HepG2 (cell line): ENCODE data around the gene MFSD2B.

ENCODE experiments used
- AHR ChIP-seq: IDR thresholded peaks from 2 replicates; pipeline ENCODE4 v1.6.1; 2018; ENCODE audit warnings: missing genetic modification reagents, missing compliant biosample characterization
- CTCF ChIP-seq: sonication (generic); formaldehyde crosslinking; IDR thresholded peaks from 2 replicates; pipeline ENCODE4 v1.5.0; 2020; ENCODE audit warnings: mild to moderate bottlenecking, missing genetic modification reagents, moderate library complexity
- MEIS2 ChIP-seq: sonication (generic); formaldehyde crosslinking; IDR thresholded peaks from 2 replicates; pipeline ENCODE4 v1.9.0; 2021; ENCODE audit warnings: mild to moderate bottlenecking, missing genetic modification reagents
- MYNN ChIP-seq: sonication (generic); formaldehyde crosslinking; IDR thresholded peaks from 2 replicates; pipeline ENCODE4 v1.4.0; 2020; ENCODE audit warnings: mild to moderate bottlenecking, low read depth, missing genetic modification reagents
- SNAI1 ChIP-seq: sonication (generic); formaldehyde crosslinking; IDR thresholded peaks from 2 replicates; pipeline ENCODE4 v1.5.0; 2020; ENCODE audit warnings: mild to moderate bottlenecking, missing genetic modification reagents, borderline replicate concordance
- TBL1XR1 ChIP-seq: fragments of 150-350 bp; IDR thresholded peaks from 2 replicates; pipeline ENCODE4 v1.6.1; 2014; ENCODE audit warnings: borderline replicate concordance, low read length; ENCODE audit not compliant: partially characterized antibody
- ZBTB44 ChIP-seq: sonication (generic); formaldehyde crosslinking; IDR thresholded peaks from 2 replicates; pipeline ENCODE4 v1.4.0; 2020; ENCODE audit warnings: missing genetic modification reagents
- TF ChIP-seq, protein P1 (sequence below): sonication (generic); formaldehyde crosslinking; IDR thresholded peaks from 2 replicates; pipeline ENCODE4 v1.4.0; 2020; ENCODE audit warnings: mild to moderate bottlenecking, missing genetic modification reagents, borderline replicate concordance

DNA sequence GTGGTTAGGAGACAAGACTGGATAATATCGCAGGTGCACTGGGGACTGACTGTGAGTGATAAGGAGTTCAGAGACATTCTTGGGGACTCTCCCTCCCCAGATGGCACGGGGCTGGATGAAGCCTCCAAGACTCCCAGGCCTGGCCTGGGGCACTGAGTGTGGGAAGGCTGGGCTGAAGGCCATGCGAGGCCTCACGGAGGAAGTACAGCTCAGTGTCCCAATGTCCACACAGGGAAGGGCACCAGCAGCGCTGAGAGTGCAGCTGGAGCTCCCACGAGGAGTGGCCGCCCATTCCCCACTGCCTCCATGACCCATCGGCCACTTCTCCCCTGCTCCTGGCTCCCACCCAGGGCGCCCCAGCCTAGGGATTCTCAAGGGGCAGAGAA, 6.5 kb downstream of the MFSD2B start:
- TF ChIP-seq ZBTB44 (CRISPR knock-in tag) (no peak), SNAI1 (CRISPR knock-in tag) (no peak), AHR (CRISPR knock-in tag) (no peak), CTCF (CRISPR knock-in tag) (no peak), TBL1XR1 (no peak), MEIS2 (CRISPR knock-in tag) (no peak), MYNN (CRISPR knock-in tag) (no peak)
- TF ChIP-seq, protein P1, sequence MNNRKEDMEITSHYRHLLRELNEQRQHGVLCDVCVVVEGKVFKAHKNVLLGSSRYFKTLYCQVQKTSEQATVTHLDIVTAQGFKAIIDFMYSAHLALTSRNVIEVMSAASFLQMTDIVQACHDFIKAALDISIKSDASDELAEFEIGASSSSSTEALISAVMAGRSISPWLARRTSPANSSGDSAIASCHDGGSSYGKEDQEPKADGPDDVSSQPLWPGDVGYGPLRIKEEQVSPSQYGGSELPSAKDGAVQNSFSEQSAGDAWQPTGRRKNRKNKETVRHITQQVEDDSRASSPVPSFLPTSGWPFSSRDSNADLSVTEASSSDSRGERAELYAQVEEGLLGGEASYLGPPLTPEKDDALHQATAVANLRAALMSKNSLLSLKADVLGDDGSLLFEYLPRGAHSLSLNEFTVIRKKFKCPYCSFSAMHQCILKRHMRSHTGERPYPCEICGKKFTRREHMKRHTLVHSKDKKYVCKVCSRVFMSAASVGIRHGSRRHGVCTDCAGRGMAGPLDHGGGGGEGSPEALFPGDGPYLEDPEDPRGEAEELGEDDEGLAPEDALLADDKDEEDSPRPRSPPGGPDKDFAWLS (CRISPR knock-in tag), result no peak
